ENCODE measurements around the gene UBTD1. TPM values are rescaled to one million over a fixed set of nuclear protein-coding genes. Genes with fewer than 3 reads are reported as not detected.

Gene UBTD1
- total RNA-seq, 1 donor from 2014 or later: 1.7 TPM

- Mint-ChIP-seq H3K27ac (no peak overlapping the region), H3K4me1 (ENCODE audit: low read depth) (peaks cover 53% of the 10 kb centered on the region), H3K4me3 (no peak overlapping the region), H3K27me3 (ENCODE audit: insufficient read depth) (no peaks in the 10 kb centered on the region), H3K36me3 (ENCODE audit: low read depth) (peaks cover 12% of the 10 kb centered on the region), H3K9me3 (no peaks in the 10 kb centered on the region)
- no peak for DNase-seq (ENCODE audit: low spot score)
- intact Hi-C loops (cut with micrococcal nuclease): no loop called here
These were observed 4.6 kb upstream of the UBTD1 start for GRCh38 chr10:97494151-97494550.

- H3K9me3 Mint-ChIP-seq: no peaks in the 10 kb centered on the region
- H3K27me3 Mint-ChIP-seq (ENCODE audit: insufficient read depth): peaks cover 4% of the 10 kb centered on the region
- H3K36me3 Mint-ChIP-seq (ENCODE audit: low read depth): peaks cover 12% of the 10 kb centered on the region
- intact Hi-C loops (cut with micrococcal nuclease): loop anchor here (5.0 kb wide), 1 partner anchor 908 kb away; the partner anchor contains the start of gene TM9SF3
- H3K4me1 Mint-ChIP-seq (ENCODE audit: low read depth): peaks cover 51% of the 10 kb centered on the region
- H3K4me3 Mint-ChIP-seq: peak overlapping the region; percentile 55
- no peak for DNase-seq (ENCODE audit: low spot score)
- H3K27ac Mint-ChIP-seq: peak overlapping the region; percentile 42
These were observed 3.7 kb upstream of the UBTD1 start for GRCh38 chr10:97494863-97495506.

GRCh38 chr10:97497572-97498075 lies 1.1 kb upstream of the UBTD1 start:
- H3K9me3 Mint-ChIP-seq: no peaks in the 10 kb centered on the region
- peaks cover 47% of the 10 kb centered on the region for H3K4me1 Mint-ChIP-seq (ENCODE audit: low read depth)
- peaks cover 15% of the 10 kb centered on the region for H3K36me3 Mint-ChIP-seq (ENCODE audit: low read depth)
- intact Hi-C loops (cut with micrococcal nuclease): loop anchor here (1.0 to 5.0 kb wide), 17 partner anchors 45 to 910 kb away; partner anchors contain the start of genes ARHGAP19, AVPI1, EXOSC1 and MORN4
- H3K27ac Mint-ChIP-seq: peak overlapping the region; percentile 99
- H3K4me3 Mint-ChIP-seq: peak overlapping the region; percentile 99
- DNase-seq (ENCODE audit: low spot score): peak; percentile 74
- peaks cover 30% of the 10 kb centered on the region for H3K27me3 Mint-ChIP-seq (ENCODE audit: insufficient read depth)

- Mint-ChIP-seq H3K27ac (peak within 1 kb of the TSS; percentile 99), H3K9me3 (no peaks in the 10 kb centered on the region), H3K4me1 (ENCODE audit: low read depth) (peaks cover 47% of the 10 kb centered on the region), H3K4me3 (peak within 1 kb of the TSS; percentile 99), H3K27me3 (ENCODE audit: insufficient read depth) (peaks cover 34% of the 10 kb centered on the region), H3K36me3 (ENCODE audit: low read depth) (peaks cover 14% of the 10 kb centered on the region)
- peak; percentile 99 for DNase-seq (ENCODE audit: low spot score)
- intact Hi-C loops (cut with micrococcal nuclease): loop anchor here (1.0 to 5.0 kb wide), 16 partner anchors 44 to 911 kb away; partner anchors contain the start of genes ARHGAP19, AVPI1, EXOSC1 and MORN4
These were observed 466 bp upstream of the UBTD1 start, which contains the start of gene MMS19 for GRCh38 chr10:97498076-97498840. MMS19 (minus strand) TSS chr10:97498422; CDS start chr10:97498384, 38 bp downstream.

- no peaks in the 10 kb centered on the region for H3K9me3 Mint-ChIP-seq
- peaks cover 34% of the 10 kb centered on the region for H3K27me3 Mint-ChIP-seq (ENCODE audit: insufficient read depth)
- peak overlapping the region; percentile 63 for H3K4me3 Mint-ChIP-seq
- peaks cover 38% of the 10 kb centered on the region for H3K4me1 Mint-ChIP-seq (ENCODE audit: low read depth)
- no peak overlapping the region for H3K27ac Mint-ChIP-seq
- intact Hi-C loops (cut with micrococcal nuclease): loop anchor here (2.0 to 5.0 kb wide), 5 partner anchors 149 to 912 kb away; partner anchors contain the start of genes R3HCC1L and TM9SF3
- no peak for DNase-seq (ENCODE audit: low spot score)
- H3K36me3 Mint-ChIP-seq (ENCODE audit: low read depth): peaks cover 5% of the 10 kb centered on the region
These were observed 1.0 kb downstream of the UBTD1 start for GRCh38 chr10:97499561-97500296.

GRCh38 chr10:97500297-97500575 lies 1.5 kb downstream of the UBTD1 start:
- no peak for DNase-seq (ENCODE audit: low spot score)
- H3K27ac Mint-ChIP-seq: no peak overlapping the region
- H3K9me3 Mint-ChIP-seq: no peaks in the 10 kb centered on the region
- intact Hi-C loops (cut with micrococcal nuclease): no loop called here
- H3K4me3 Mint-ChIP-seq: peak overlapping the region; percentile 63
- H3K36me3 Mint-ChIP-seq (ENCODE audit: low read depth): peaks cover 5% of the 10 kb centered on the region
- peaks cover 34% of the 10 kb centered on the region for H3K27me3 Mint-ChIP-seq (ENCODE audit: insufficient read depth)
- peaks cover 33% of the 10 kb centered on the region for H3K4me1 Mint-ChIP-seq (ENCODE audit: low read depth)

- H3K27ac Mint-ChIP-seq: no peak overlapping the region
- H3K9me3 Mint-ChIP-seq: no peaks in the 10 kb centered on the region
- peaks cover 6% of the 10 kb centered on the region for H3K4me1 Mint-ChIP-seq (ENCODE audit: low read depth)
- intact Hi-C loops (cut with micrococcal nuclease): no loop called here
- H3K4me3 Mint-ChIP-seq: no peak overlapping the region
- DNase-seq (ENCODE audit: low spot score): no peak
- H3K27me3 Mint-ChIP-seq (ENCODE audit: insufficient read depth): peaks cover 34% of the 10 kb centered on the region
- peaks cover 3% of the 10 kb centered on the region for H3K36me3 Mint-ChIP-seq (ENCODE audit: low read depth)
These were observed 4.2 kb downstream of the UBTD1 start for GRCh38 chr10:97502916-97503315.

GRCh38 chr10:97503406-97503805 lies 4.7 kb downstream of the UBTD1 start:
- Mint-ChIP-seq H3K4me3 (no peak overlapping the region), H3K9me3 (no peaks in the 10 kb centered on the region), H3K27me3 (ENCODE audit: insufficient read depth) (peaks cover 34% of the 10 kb centered on the region), H3K36me3 (ENCODE audit: low read depth) (peaks cover 3% of the 10 kb centered on the region), H3K4me1 (ENCODE audit: low read depth) (peaks cover 6% of the 10 kb centered on the region), H3K27ac (no peak overlapping the region)
- no peak for DNase-seq (ENCODE audit: low spot score)
- intact Hi-C loops (cut with micrococcal nuclease): no loop called here

- Mint-ChIP-seq H3K9me3 (no peaks in the 10 kb centered on the region), H3K36me3 (ENCODE audit: low read depth) (peaks cover 3% of the 10 kb centered on the region), H3K27ac (no peak overlapping the region), H3K27me3 (ENCODE audit: insufficient read depth) (peaks cover 29% of the 10 kb centered on the region), H3K4me1 (ENCODE audit: low read depth) (peaks cover 2% of the 10 kb centered on the region), H3K4me3 (no peak overlapping the region)
- intact Hi-C loops (cut with micrococcal nuclease): no loop called here
- DNase-seq (ENCODE audit: low spot score): no peak
These were observed 6.4 kb downstream of the UBTD1 start for GRCh38 chr10:97505152-97505551.

- intact Hi-C loops (cut with micrococcal nuclease): no loop called here
These were observed 7.7 kb downstream of the UBTD1 start for GRCh38 chr10:97506199-97506991.

GRCh38 chr10:97508342-97508741 lies 9.6 kb downstream of the UBTD1 start:
- Mint-ChIP-seq H3K27ac (no peak overlapping the region), H3K9me3 (no peaks in the 10 kb centered on the region), H3K36me3 (ENCODE audit: low read depth) (no peaks in the 10 kb centered on the region), H3K27me3 (ENCODE audit: insufficient read depth) (no peaks in the 10 kb centered on the region), H3K4me1 (ENCODE audit: low read depth) (no peaks in the 10 kb centered on the region), H3K4me3 (no peak overlapping the region)
- intact Hi-C loops (cut with micrococcal nuclease): no loop called here
- no peak for DNase-seq (ENCODE audit: low spot score)

More at GRCh38 chr10:97506199-97506991, 7.7 kb downstream of the UBTD1 start:
- Mint-ChIP-seq H3K9me3 (no peaks in the 10 kb centered on the region), H3K4me3 (no peak overlapping the region), H3K4me1 (ENCODE audit: low read depth) (no peaks in the 10 kb centered on the region), H3K27me3 (ENCODE audit: insufficient read depth) (peaks cover 17% of the 10 kb centered on the region), H3K36me3 (ENCODE audit: low read depth) (no peaks in the 10 kb centered on the region), H3K27ac (no peak overlapping the region)
- DNase-seq (ENCODE audit: low spot score): no peak

- no peak for DNase-seq (ENCODE audit: low spot score)
- Mint-ChIP-seq H3K4me3 (no peak overlapping the region), H3K4me1 (ENCODE audit: low read depth) (no peaks in the 10 kb centered on the region), H3K36me3 (ENCODE audit: low read depth) (no peaks in the 10 kb centered on the region), H3K27ac (no peak overlapping the region), H3K9me3 (no peaks in the 10 kb centered on the region), H3K27me3 (ENCODE audit: insufficient read depth) (peaks cover 2% of the 10 kb centered on the region)
- intact Hi-C loops (cut with micrococcal nuclease): no loop called here
These were observed 10.5 kb downstream of the UBTD1 start for GRCh38 chr10:97509120-97509680.

Data from activated T-helper 1 cell treated with anti-CD3 and anti-CD28 coated beads, Interleukin-12 subunit alpha, Interleukin-12 subunit beta, Interleukin-2, Interleukin-4 antibody, amounts not matched to agents 30 ng/mL and 10 ng/mL and 1 ng/mL, durations not matched to agents 14 hours and 24 hours and 36 hours (primary cell).